ENCODE data around the gene INKA1. TPM values are rescaled to one million over a fixed set of nuclear protein-coding genes. Genes with fewer than 3 reads are reported as not detected.

The INKA1 gene
- total RNA-seq, 2 experiments from 2014 or later: 1.0 to 1.2 TPM

DNA sequence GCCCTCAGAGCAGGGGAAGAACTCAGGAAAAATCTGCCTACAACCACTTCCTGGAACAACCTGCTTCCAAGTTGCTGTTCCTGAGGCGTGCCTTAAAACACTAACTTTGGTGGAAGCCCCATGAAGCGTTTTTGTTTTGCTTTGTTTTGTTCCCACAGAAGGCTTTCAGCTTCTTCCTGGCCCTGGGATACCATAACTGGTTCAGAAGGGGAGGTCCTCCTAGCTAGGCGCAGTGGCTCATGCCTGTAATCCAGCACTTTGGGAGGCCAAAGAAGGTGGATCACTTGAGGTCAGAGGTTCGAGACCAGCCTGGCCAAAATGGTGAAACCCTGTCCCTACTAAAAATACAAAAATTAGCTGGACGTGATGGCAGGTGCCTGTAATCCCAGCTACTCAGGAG lies 15.5 kb upstream of the INKA1 start:
- Mint-ChIP-seq H3K27me3 (no peaks in the 10 kb centered on the region), H3K4me1 (ENCODE audit: low read depth) (peaks cover 15% of the 10 kb centered on the region), H3K9me3 (no peaks in the 10 kb centered on the region), H3K36me3 (peaks cover 16% of the 10 kb centered on the region), H3K27ac (no peak overlapping the region), H3K4me3 (no peak overlapping the region)
- intact Hi-C loops (cut with micrococcal nuclease): loop anchor here (2.0 to 5.0 kb wide), 3 partner anchors 50 to 70 kb away; partner anchors contain the start of gene TRAIP
- ChIA-PET CTCF (interaction anchor here (2.6 to 3.5 kb wide), 2 partner anchors 16 to 51 kb away, joined by 17 to 34 read pairs; partner anchors contain the start of gene INKA1), POLR2A (interaction anchor here (0.6 kb wide), 1 partner anchor 14 kb away, joined by 6 read pairs; no protein-coding TSS in a partner anchor)
- no peak for DNase-seq

DNA sequence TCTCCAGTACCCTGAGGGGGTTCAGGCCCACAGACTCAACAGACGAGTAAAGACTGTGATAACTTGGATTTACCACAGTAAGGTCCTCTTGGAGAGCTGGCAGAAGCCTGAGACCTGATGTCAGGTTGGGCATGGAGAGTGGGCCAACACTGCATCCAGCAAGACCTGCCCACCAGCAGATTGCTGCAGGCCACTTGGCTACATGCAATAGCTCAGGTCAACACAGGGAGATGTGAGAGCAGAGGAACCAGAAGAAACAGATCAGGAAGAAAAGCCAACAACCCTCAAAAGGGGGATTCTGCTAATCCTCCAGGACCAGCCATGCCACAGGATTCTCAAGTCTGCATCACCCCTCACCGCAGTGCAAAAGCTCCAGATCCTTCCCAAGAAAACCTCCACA lies 15.0 kb upstream of the INKA1 start:
- Mint-ChIP-seq H3K27ac (no peak overlapping the region), H3K4me1 (ENCODE audit: low read depth) (peaks cover 15% of the 10 kb centered on the region), H3K9me3 (no peaks in the 10 kb centered on the region), H3K27me3 (no peaks in the 10 kb centered on the region), H3K36me3 (peaks cover 16% of the 10 kb centered on the region), H3K4me3 (no peak overlapping the region)
- DNase-seq: no peak
- CTCF ChIA-PET: interaction anchor here (2.6 to 3.5 kb wide), 2 partner anchors 15 to 51 kb away, joined by 17 to 34 read pairs; partner anchors contain the start of gene INKA1
- intact Hi-C loops (cut with micrococcal nuclease): loop anchor here (5.0 kb wide), 2 partner anchors 49 to 69 kb away; partner anchors contain the start of gene TRAIP
- POLR2A ChIA-PET: no interaction called here

DNA sequence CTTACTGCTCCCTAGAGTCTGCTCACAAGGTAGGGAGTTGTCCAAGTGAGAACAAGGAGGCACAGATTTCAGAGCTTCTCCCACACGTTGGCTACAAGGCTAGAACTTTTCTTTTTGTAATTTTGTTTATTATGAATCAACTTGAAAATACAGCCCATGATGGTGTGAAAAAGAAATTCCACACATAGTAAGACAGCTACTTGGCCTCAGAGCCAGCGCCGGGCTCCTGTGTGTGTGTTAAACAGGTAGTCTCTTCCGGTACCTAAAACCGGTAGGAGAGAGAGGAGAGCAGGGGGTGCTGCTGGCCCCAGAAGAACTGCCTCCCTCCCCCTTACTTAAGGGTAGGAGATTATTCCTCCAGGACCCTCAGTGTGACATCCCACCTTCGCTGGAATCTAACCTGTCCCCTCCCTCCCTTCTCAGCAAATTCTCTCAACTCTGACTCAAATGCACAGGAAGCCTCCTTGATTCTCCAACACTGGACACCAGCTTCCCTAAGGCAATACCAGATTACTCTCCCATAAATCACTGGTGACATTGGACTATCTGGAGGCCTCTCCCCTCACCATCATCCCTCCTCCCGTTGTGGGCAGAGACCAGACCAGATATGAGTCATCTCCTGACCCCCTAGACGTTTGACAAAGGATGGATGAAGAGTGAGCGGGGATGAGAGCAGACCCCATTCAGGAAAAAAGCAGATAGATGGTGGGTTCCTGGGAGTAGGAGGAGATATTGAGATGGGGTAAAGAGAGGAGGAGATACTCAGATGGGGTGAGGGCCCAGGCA lies 12.2 kb upstream of the INKA1 start:
- H3K4me1 Mint-ChIP-seq (ENCODE audit: low read depth): peaks cover 5% of the 10 kb centered on the region
- H3K27ac Mint-ChIP-seq: no peak overlapping the region
- CTCF ChIA-PET: interaction anchor here (0.9 kb wide), 1 partner anchor 11 kb away, joined by 3 read pairs; no protein-coding TSS in a partner anchor
- DNase-seq: no peak
- H3K9me3 Mint-ChIP-seq: no peaks in the 10 kb centered on the region
- no peak overlapping the region for H3K4me3 Mint-ChIP-seq
- H3K36me3 Mint-ChIP-seq: no peaks in the 10 kb centered on the region
- POLR2A ChIA-PET: no interaction called here
- intact Hi-C loops (cut with micrococcal nuclease): no loop called here
- H3K27me3 Mint-ChIP-seq: no peaks in the 10 kb centered on the region

DNA sequence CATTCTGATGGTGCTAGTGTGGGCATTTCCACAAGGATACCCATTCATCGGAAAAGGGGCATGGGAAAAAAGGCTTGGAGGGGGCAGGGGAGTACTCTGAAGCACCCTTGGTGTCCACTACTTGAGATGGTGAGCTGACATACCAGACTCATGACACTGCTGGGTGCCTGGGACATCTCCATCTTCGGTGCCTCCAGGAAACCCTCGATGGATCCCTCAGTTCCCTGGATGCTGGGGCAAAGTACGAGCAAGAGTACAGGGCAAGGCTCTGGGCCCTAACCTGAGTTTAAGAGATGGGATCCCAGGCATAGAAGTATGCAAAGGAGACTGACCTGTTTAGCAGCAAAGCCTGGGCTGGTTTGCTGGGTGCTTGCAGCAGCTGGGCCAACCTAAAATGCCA lies 11.5 kb upstream of the INKA1 start:
- no peaks in the 10 kb centered on the region for H3K27me3 Mint-ChIP-seq
- CTCF ChIA-PET: interaction anchor here (0.9 kb wide), 1 partner anchor 11 kb away, joined by 3 read pairs; no protein-coding TSS in a partner anchor
- no peaks in the 10 kb centered on the region for H3K9me3 Mint-ChIP-seq
- intact Hi-C loops (cut with micrococcal nuclease): no loop called here
- DNase-seq: no peak
- POLR2A ChIA-PET: no interaction called here
- H3K4me1 Mint-ChIP-seq (ENCODE audit: low read depth): peaks cover 5% of the 10 kb centered on the region
- no peak overlapping the region for H3K4me3 Mint-ChIP-seq
- H3K27ac Mint-ChIP-seq: no peak overlapping the region
- H3K36me3 Mint-ChIP-seq: no peaks in the 10 kb centered on the region

DNA sequence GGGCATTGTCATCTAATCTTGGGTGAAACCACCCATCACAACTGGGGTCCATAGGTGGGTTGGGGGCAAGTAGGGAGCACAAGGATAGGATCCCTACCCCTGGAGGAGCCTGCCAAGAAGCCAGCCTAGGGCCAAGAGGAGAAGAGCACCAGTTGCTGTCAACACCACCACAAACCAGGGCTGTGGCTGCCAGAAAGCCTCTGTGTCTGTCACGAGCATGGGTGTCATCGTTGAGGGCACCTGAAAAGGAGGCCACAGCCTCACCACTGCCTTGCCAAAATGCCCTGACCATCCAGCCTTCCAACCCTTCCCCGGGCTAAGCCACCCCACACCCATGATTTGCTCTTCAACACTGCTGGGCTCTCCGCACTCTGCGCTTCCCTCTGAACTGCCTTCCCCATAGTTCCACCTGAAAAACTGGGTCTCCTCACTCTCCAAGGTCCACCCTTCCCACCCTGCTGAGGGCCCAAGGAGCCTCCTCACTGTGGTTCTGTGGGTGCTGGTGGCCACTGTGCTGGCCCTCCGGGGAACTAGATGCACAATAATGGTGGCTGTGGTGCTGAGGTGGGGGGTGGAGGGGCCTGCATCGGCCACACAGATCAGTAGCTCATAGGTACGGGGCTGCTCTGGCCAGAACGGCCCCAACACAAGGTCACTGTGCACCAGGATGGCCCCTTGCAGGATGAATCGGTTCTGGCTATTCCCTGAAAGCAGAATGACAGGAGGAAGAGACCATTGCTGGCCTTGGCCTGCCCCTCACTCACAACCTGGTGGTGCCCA lies 10.5 kb upstream of the INKA1 start:
- H3K36me3 Mint-ChIP-seq: no peaks in the 10 kb centered on the region
- no peaks in the 10 kb centered on the region for H3K9me3 Mint-ChIP-seq
- CTCF ChIA-PET: no interaction called here
- no peak overlapping the region for H3K4me3 Mint-ChIP-seq
- no peaks in the 10 kb centered on the region for H3K27me3 Mint-ChIP-seq
- H3K4me1 Mint-ChIP-seq (ENCODE audit: low read depth): no peaks in the 10 kb centered on the region
- POLR2A ChIA-PET: no interaction called here
- no peak overlapping the region for H3K27ac Mint-ChIP-seq
- intact Hi-C loops (cut with micrococcal nuclease): no loop called here
- no peak for DNase-seq

DNA sequence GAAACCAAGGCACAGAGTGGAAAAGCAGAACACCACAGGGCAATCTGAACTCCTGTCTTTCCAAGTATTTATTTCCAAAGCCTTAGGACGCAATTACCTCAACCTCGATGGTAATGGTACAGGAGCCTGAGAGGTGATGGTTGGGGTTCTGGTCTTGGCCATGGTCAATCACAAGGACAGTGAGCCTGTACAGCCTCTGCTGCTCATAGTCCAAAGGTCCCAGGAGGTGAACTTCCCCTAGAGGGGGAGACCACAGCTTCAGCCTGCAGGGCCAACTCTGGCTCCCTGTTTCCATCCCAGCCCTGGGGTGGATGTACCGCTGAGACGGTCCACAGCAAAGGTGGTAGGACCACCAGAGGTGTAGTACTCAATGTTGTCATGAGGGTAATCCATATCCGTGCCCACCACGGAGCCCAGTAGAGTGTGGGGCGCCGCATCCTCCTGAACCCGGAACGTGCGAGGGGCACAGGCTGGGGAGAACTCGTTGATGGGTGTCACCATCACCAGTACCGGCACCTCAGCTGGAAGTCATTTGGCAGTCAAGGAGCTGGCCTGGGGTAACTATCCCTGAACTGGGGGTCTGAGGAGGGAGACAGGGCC lies 9.5 kb upstream of the INKA1 start:
- Mint-ChIP-seq H3K27me3 (no peaks in the 10 kb centered on the region), H3K4me3 (no peak overlapping the region), H3K36me3 (no peaks in the 10 kb centered on the region), H3K9me3 (no peaks in the 10 kb centered on the region), H3K4me1 (ENCODE audit: low read depth) (no peaks in the 10 kb centered on the region), H3K27ac (no peak overlapping the region)
- intact Hi-C loops (cut with micrococcal nuclease): no loop called here
- CTCF ChIA-PET: no interaction called here
- POLR2A ChIA-PET: no interaction called here
- DNase-seq: no peak

DNA sequence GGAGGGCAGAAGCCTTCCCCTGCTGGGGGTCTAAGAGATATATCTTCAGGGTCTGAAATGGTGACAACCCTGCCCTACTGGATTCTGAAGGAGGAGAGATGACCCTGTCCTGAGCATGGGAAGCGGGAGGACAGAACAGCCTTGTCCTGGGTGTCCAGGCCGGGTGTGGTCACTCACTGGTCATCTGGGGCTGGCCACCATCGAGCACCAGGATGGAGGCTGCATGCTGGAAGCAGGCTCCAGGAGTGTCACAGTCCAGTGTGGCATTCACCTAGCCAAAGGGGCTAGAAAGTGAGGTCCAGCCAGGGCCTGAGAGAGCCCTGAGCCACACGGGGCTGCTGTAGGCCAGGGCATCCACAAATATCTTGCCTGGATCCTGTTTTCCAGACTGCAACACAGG lies 8.6 kb upstream of the INKA1 start:
- Mint-ChIP-seq H3K4me1 (ENCODE audit: low read depth) (no peaks in the 10 kb centered on the region), H3K27me3 (no peaks in the 10 kb centered on the region), H3K36me3 (no peaks in the 10 kb centered on the region), H3K9me3 (no peaks in the 10 kb centered on the region), H3K27ac (no peak overlapping the region), H3K4me3 (no peak overlapping the region)
- no peak for DNase-seq
- POLR2A ChIA-PET: no interaction called here
- intact Hi-C loops (cut with micrococcal nuclease): no loop called here
- CTCF ChIA-PET: interaction anchor here (1.2 kb wide), 1 partner anchor 45 kb away, joined by 3 read pairs; no protein-coding TSS in a partner anchor

DNA sequence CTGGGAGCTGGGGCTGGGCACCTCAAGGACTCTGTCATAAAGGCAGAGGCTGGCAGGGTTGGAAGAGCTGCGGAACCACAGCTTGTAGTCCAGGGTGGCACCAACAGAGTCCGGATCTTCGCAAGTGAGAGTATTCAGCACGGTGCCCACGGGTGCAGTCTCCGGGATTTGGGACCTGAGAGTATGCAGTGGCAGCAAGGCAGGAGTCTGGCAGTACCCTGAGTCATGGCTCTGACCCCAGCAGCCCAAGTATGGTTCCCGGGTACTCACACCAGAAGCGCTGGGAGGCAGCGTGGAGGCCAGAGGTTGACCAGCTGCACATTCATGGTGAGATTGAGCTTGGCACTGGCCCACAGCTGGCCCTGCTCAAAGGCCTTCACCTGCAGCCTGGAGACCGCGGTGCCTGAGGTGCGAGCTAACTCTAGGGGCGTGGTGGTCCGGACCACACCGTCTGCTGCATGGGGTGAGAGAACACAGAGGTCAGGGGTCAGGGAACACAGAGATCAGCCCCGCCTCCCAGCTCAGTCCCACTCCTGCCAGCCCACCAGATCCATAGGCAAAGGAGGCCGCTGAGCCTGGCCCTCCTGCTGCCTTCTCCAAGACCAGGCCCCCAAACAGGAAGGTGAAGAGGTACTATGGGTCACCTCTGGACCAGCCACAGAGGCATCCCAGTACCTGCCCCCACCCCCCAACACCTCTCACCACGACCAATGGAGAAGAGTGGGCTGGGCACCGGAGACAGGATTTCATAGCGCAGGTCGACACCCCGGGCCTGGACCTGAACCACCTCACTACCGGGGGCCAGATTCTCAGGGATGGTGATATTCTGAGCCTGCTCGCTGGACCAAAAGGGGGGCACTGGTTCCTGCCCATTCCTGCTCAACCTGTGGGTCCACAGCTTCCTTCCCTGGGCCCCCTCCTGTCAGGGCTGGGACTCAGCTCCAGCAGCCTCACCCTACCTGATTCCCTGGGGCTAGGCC lies 7.8 kb upstream of the INKA1 start:
- ChIA-PET CTCF (interaction anchor here (1.2 kb wide), 1 partner anchor 44 kb away, joined by 3 read pairs; no protein-coding TSS in a partner anchor), POLR2A (no interaction called here)
- H3K27ac Mint-ChIP-seq: no peak overlapping the region
- no peak for DNase-seq
- intact Hi-C loops (cut with micrococcal nuclease): no loop called here
- no peaks in the 10 kb centered on the region for H3K27me3 Mint-ChIP-seq
- H3K4me1 Mint-ChIP-seq (ENCODE audit: low read depth): no peaks in the 10 kb centered on the region
- no peak overlapping the region for H3K4me3 Mint-ChIP-seq
- H3K36me3 Mint-ChIP-seq: no peaks in the 10 kb centered on the region
- no peaks in the 10 kb centered on the region for H3K9me3 Mint-ChIP-seq

DNA sequence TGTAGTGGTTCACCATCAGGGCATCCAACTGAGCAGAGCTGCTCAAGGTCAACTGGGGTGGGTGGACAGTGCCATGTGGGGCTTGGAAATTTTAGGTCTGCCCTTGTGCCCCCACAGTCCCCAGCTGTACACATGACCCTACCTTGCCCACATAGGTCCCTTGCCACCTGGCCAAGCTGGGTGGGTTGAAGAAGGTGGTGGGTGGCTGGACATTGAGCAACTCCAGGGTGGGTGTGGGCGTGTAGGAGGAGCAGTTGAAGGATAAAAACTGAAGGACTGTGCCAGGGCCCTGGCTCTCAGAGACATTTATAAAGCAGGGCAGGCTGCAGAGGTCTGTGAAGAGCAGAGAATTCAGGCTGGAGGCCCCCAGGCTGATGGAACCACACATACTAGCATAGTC lies 4.0 kb upstream of the INKA1 start:
- POLR2A ChIA-PET: interaction anchor here (0.8 kb wide), 1 partner anchor 16 kb away, joined by 3 read pairs; no protein-coding TSS in a partner anchor
- no peak overlapping the region for H3K4me3 Mint-ChIP-seq
- H3K36me3 Mint-ChIP-seq: no peaks in the 10 kb centered on the region
- H3K4me1 Mint-ChIP-seq (ENCODE audit: low read depth): peaks cover 10% of the 10 kb centered on the region
- CTCF ChIA-PET: interaction anchor here (1.2 to 6.1 kb wide), 2 partner anchors 40 to 45 kb away, joined by 3 to 50 read pairs; no protein-coding TSS in a partner anchor
- intact Hi-C loops (cut with micrococcal nuclease): no loop called here
- peaks cover 8% of the 10 kb centered on the region for H3K27me3 Mint-ChIP-seq
- H3K9me3 Mint-ChIP-seq: no peaks in the 10 kb centered on the region
- no peak for DNase-seq
- no peak overlapping the region for H3K27ac Mint-ChIP-seq

DNA sequence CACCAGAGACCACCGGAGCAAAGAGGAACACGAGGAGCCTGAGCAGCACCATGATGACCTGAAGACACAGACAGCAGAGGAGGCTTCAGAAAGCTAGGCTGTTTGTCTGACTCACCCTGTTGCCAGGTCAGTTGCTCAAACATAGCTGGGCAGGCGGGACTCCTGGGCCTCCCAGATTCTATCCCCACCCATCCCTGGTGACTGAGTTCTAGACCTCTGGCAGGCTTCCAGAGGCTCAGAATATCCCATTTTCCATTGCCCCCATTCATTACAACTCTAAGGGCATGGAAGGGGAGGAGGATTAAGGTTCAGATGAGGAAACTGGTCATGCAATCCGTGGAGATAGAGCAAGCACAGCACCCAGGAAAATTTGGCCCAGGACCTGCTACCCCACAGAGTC lies 3.3 kb upstream of the INKA1 start, which contains the start of gene CDHR4:
Gene CDHR4, minus strand, starts transcription at position 113 of the 400 bp plus-strand sequence. Its CDS starts 61 bp downstream, at position 52.
- intact Hi-C loops (cut with micrococcal nuclease): no loop called here
- no peak within 1 kb of the TSS for H3K27ac Mint-ChIP-seq
- CTCF ChIA-PET: interaction anchor here (1.2 to 6.1 kb wide), 2 partner anchors 40 to 44 kb away, joined by 3 to 50 read pairs; no protein-coding TSS in a partner anchor
- H3K9me3 Mint-ChIP-seq: no peaks in the 10 kb centered on the region
- H3K27me3 Mint-ChIP-seq: peaks cover 8% of the 10 kb centered on the region
- POLR2A ChIA-PET: interaction anchor here (0.5 to 0.8 kb wide), 3 partner anchors 17 to 317 kb away, joined by 3 to 4 read pairs (median 3); no protein-coding TSS in a partner anchor
- H3K4me3 Mint-ChIP-seq: no peak within 1 kb of the TSS
- no peaks in the 10 kb centered on the region for H3K36me3 Mint-ChIP-seq
- no peak for DNase-seq
- peaks cover 11% of the 10 kb centered on the region for H3K4me1 Mint-ChIP-seq (ENCODE audit: low read depth)

DNA sequence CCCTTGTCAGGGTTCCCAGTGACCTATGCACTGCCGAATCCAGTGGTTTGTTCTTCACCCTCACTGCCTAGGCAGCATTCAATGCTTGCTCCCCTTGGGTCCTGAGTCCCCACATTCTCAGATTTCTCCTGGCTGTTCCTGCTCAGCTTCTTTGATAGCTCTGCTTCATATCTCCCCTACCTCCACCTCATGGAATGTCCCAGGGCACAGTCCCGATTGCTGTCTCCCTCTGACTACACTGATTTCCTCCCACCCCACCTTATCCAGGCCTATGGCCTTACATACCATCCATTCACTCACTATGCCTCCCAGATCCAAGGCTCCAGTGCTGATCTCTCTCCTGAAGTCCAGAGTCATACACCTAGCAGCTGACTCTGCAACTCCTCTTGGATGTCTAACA lies 1.9 kb upstream of the INKA1 start:
- CTCF ChIA-PET: interaction anchor here (1.2 to 9.3 kb wide), 6 partner anchors 14 to 128 kb away, joined by 3 to 159 read pairs (median 20); partner anchors contain the start of genes IP6K1 and MON1A
- Mint-ChIP-seq H3K27ac (no peak overlapping the region), H3K4me3 (no peak overlapping the region), H3K36me3 (no peaks in the 10 kb centered on the region), H3K27me3 (peaks cover 8% of the 10 kb centered on the region), H3K4me1 (ENCODE audit: low read depth) (peaks cover 23% of the 10 kb centered on the region), H3K9me3 (no peaks in the 10 kb centered on the region)
- intact Hi-C loops (cut with micrococcal nuclease): no loop called here
- no peak for DNase-seq
- POLR2A ChIA-PET: interaction anchor here (0.6 kb wide), 1 partner anchor 38 kb away, joined by 3 read pairs; no protein-coding TSS in a partner anchor
